Natural killer cell (primary cell): ENCODE measurements around the gene F2. TPM values are rescaled to one million over a fixed set of nuclear protein-coding genes. Genes with fewer than 3 reads are reported as not detected.
A peak's percentile ranks its signal among the peaks of the same experiment; 100 is the strongest.
"Not testable (repeated sequence)": the region's sequence is repeated elsewhere in the genome, so short reads cannot be mapped to it uniquely, and the experiment has no call there.

Experiments
- ATAC-seq, 3 donors: fragments of 150-1000 bp in 2 of 3; fragments of 200-7000 bp in 1 of 3; cut with Tn5 transposase; 1 replicate in 1 of 3; 2 replicates in 2 of 3; pipeline ENCODE4 v1.10.0; 2021; ENCODE audit warnings: mild to moderate bottlenecking in 2 of 3, moderate library complexity in 2 of 3
- DNase-seq, 2 donors: peaks; one replicate each; pipeline versions ENCODE4 v3.0.0 to v3.0.0-alpha.2; 2013 to 2021; ENCODE audit warnings: mixed read lengths in 1 of 2
- H3K27ac ChIP-seq: one replicate; pipeline ENCODE4 v1.5.1; 2013; ENCODE audit warnings: mild to moderate bottlenecking, low read length
- H3K27me3 ChIP-seq: one replicate; pipeline ENCODE4 v1.6.1; 2013; ENCODE audit warnings: low read length; ENCODE audit not compliant: control insufficient read depth, insufficient read depth
- H3K36me3 ChIP-seq: one replicate; pipeline ENCODE4 v1.6.1; 2013; ENCODE audit warnings: low read length; ENCODE audit not compliant: control insufficient read depth, insufficient read depth
- H3K4me1 ChIP-seq: one replicate; pipeline ENCODE4 v1.6.1; 2013; ENCODE audit warnings: low read length; ENCODE audit not compliant: control insufficient read depth, insufficient read depth
- H3K4me3 ChIP-seq: one replicate; pipeline ENCODE4 v1.5.1; 2013; ENCODE audit warnings: low read length
- H3K9me3 ChIP-seq: one replicate; pipeline ENCODE4 v1.6.1; 2013; ENCODE audit warnings: low read length; ENCODE audit not compliant: control insufficient read depth, insufficient read depth
- H3K27ac Mint-ChIP-seq, 2 donors: one replicate each; pipeline ENCODE4 v1.8.0; 2022; ENCODE audit warnings: mild to moderate bottlenecking in 2 of 2, mixed read lengths in 2 of 2, moderate library complexity in 1 of 2
- H3K27me3 Mint-ChIP-seq, 2 donors: one replicate each; pipeline ENCODE4 v1.8.0; 2022; ENCODE audit warnings: low read depth in 2 of 2, mixed read lengths in 2 of 2
- H3K36me3 Mint-ChIP-seq: one replicate; pipeline ENCODE4 v1.8.0; 2022; ENCODE audit warnings: mixed read lengths
- H3K4me1 Mint-ChIP-seq, 2 donors: one replicate each; pipeline ENCODE4 v1.8.0; 2022; ENCODE audit warnings: mixed read lengths in 2 of 2
- H3K4me3 Mint-ChIP-seq: one replicate; pipeline ENCODE4 v1.8.0; 2022; ENCODE audit warnings: mild to moderate bottlenecking, moderate library complexity, mixed read lengths
- H3K9me3 Mint-ChIP-seq, 2 donors: one replicate each; pipeline ENCODE4 v1.8.0; 2022; ENCODE audit warnings: mixed read lengths in 2 of 2
- CTCF ChIP-seq: fragments of 200-600 bp; IDR thresholded peaks from one replicate; pipeline ENCODE4 v1.8.0; 2022; ENCODE audit warnings: antibody characterized with exemption
- WGBS: methylation state at CpG from one replicate; pipeline ENCODE4 v1.1.7; 2013; ENCODE audit warnings: missing lambda C conversion rate; ENCODE audit not compliant: insufficient coverage; 5-methylcytosine and 5-hydroxymethylcytosine counted together
- intact Hi-C: fragments of 100-400 bp; cut with micrococcal nuclease; formaldehyde crosslinking; loops from one replicate; pipeline ENCODE4 v1.14.2; 2022
- total RNA-seq, 4 donors: library from RNA; stranded (reverse); fragments of 120-200 nt in 1 of 4; gene quantifications; one replicate each; pipeline versions ENCODE4 v1.2.3 to v1.2.4, GENCODE V29; 2013 to 2022

F2 gene
- under 1 TPM in 1 of 3 donors, not detected in 2; 0.14 TPM for total RNA-seq
- total RNA-seq (2013): not detected

GRCh38 chr11:46719048-46719542, at the start of gene F2:
Gene F2, plus strand, starts transcription at chr11:46719213. Its CDS starts 23 bp downstream, at chr11:46719236.
- DNase-seq (no peak), ATAC-seq (no peak)
- Histone ChIP-seq H3K36me3 (no peaks in the 10 kb centered on the region), H3K27me3 (no peaks in the 10 kb centered on the region), H3K4me1 (no peaks in the 10 kb centered on the region), H3K4me3 (no peak within 1 kb of the TSS), H3K27ac (no peak within 1 kb of the TSS), H3K9me3 (no peaks in the 10 kb centered on the region)
- Mint-ChIP-seq H3K9me3 (no peaks in the 10 kb centered on the region), H3K27me3 (no peaks in the 10 kb centered on the region), H3K36me3 (no peaks in the 10 kb centered on the region), H3K4me3 (no peak within 1 kb of the TSS), H3K27ac (no peak within 1 kb of the TSS), H3K4me1 (no peaks in the 10 kb centered on the region)
- intact Hi-C loops: no loop called here
- no peak for TF ChIP-seq CTCF
- 91% methylated on average over 7 of the region's 7 CpGs for WGBS

GRCh38 chr11:46669711-46670139, 49.3 kb upstream of the F2 start:
- Mint-ChIP-seq H3K27ac (peak overlapping the region; percentile 90 to 94), H3K4me3 (peak overlapping the region; percentile 63), H3K27me3 (no peaks in the 10 kb centered on the region), H3K4me1 (peaks cover 40 to 48% of the 10 kb centered on the region in 2 donors), H3K36me3 (no peaks in the 10 kb centered on the region), H3K9me3 (no peaks in the 10 kb centered on the region)
- no peak overlapping the region for H3K4me3 ChIP-seq
- peak in 1 of 3 donors; percentile 50 for ATAC-seq
- intact Hi-C loops: loop anchor here (10.0 kb wide), 1 partner anchor 55 kb away; the partner anchor contains the start of genes ATG13 and HARBI1
- H3K27me3 ChIP-seq: no peaks in the 10 kb centered on the region
- TF ChIP-seq CTCF: peak; percentile 21
- peaks cover 68% of the 10 kb centered on the region for H3K36me3 ChIP-seq
- peaks cover 56% of the 10 kb centered on the region for H3K4me1 ChIP-seq
- DNase-seq: no peak
- whole genome bisulfite sequencing: 55% methylated on average over 3 of the region's 3 CpGs
- no peak overlapping the region for H3K27ac ChIP-seq
- no peaks in the 10 kb centered on the region for H3K9me3 ChIP-seq

- 83% methylated on average over 3 of the region's 3 CpGs for WGBS
Measured at GRCh38 chr11:46670521-46670920, 48.5 kb upstream of the F2 start.

DNA sequence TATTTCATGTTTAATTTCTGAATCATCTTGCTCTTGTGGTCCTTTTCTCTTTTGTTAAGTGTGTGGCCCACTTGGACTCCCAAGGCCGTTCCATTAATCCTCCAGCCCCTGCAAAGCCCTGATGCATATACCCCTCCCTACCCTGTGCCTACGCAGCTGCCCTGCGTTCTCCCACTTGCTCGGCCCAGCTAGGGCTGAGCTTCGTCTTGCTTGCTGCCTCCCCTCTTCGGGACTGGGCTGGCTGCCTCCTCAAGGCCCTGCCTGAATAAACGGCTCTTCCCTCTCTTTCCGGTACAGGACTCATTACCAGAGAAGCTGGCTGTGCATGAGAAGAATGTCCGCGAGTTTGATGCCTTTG, 47.1 kb upstream of the F2 start:
- ATAC-seq (no peak), DNase-seq (no peak)
- TF ChIP-seq CTCF: no peak
- H3K9me3 ChIP-seq: no peaks in the 10 kb centered on the region
- H3K4me3 ChIP-seq: no peak overlapping the region
- no peaks in the 10 kb centered on the region for H3K27me3 ChIP-seq
- H3K27ac Mint-ChIP-seq: peak overlapping the region; percentile 90 to 94
- no peaks in the 10 kb centered on the region for H3K27me3 Mint-ChIP-seq
- H3K4me3 Mint-ChIP-seq: peak overlapping the region; percentile 89
- WGBS: 92% methylated on average over 10 of the region's 10 CpGs
- peaks cover 77% of the 10 kb centered on the region for H3K4me1 ChIP-seq
- intact Hi-C loops: loop anchor here (1.0 to 10.0 kb wide), 2 partner anchors 28 to 57 kb away; partner anchors contain the start of genes ARHGAP1, ATG13 and HARBI1
- no peaks in the 10 kb centered on the region for H3K36me3 Mint-ChIP-seq
- no peaks in the 10 kb centered on the region for H3K9me3 Mint-ChIP-seq
- H3K36me3 ChIP-seq: peaks cover 47% of the 10 kb centered on the region
- peak overlapping the region; percentile 71 for H3K27ac ChIP-seq
- H3K4me1 Mint-ChIP-seq: peaks cover 50 to 56% of the 10 kb centered on the region in 2 donors

More at GRCh38 chr11:46670521-46670920, 48.5 kb upstream of the F2 start:
- H3K27me3 ChIP-seq, H3K36me3 Mint-ChIP-seq, DNase-seq, ATAC-seq, H3K4me3 ChIP-seq, H3K9me3 ChIP-seq, H3K9me3 Mint-ChIP-seq, H3K27me3 Mint-ChIP-seq: not testable (repeated sequence)
- H3K4me1 Mint-ChIP-seq: peaks cover 44 to 52% of the 10 kb centered on the region in 2 donors
- intact Hi-C loops: loop anchor here (10.0 kb wide), 1 partner anchor 56 kb away; the partner anchor contains the start of genes ATG13 and HARBI1
- H3K4me3 Mint-ChIP-seq: peak overlapping the region; percentile 31
- H3K27ac Mint-ChIP-seq: peak overlapping the region; percentile 90 to 94
- Histone ChIP-seq H3K27ac (peak overlapping the region; percentile 71), H3K4me1 (peaks cover 64% of the 10 kb centered on the region), H3K36me3 (peaks cover 60% of the 10 kb centered on the region)
